NCI-H128 (cell line): ENCODE measurements around the gene RFC1.
"Not testable (repeated sequence)": the region's sequence is repeated elsewhere in the genome, so short reads cannot be mapped to it uniquely, and the experiment has no call there.

Experiments used
- DNase-seq: peaks from one replicate; lab custom pipeline; 2025; ENCODE audit not compliant: unreplicated experiment; lab: John Stamatoyannopoulos, UW

RFC1 gene

DNA sequence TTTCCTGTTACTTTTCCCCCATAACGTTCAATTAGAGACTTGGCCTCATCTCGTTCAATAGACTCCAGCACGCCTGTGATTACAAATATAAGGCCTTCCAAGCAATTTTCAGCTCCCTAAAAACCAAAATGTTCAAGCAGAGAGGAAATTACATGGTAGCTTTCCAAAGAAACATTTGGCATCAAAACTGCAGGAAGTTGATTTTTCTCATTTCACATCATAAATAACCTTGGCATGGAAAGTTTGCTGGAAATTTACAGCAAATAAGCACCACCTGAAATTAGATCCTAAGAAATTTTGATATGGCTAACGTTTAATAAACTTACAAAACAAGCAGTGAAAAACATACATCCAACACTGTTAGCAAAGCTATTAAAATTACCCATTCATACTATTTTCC is 53.3 kb downstream of the RFC1 start:
- no peak for DNase-seq

DNA sequence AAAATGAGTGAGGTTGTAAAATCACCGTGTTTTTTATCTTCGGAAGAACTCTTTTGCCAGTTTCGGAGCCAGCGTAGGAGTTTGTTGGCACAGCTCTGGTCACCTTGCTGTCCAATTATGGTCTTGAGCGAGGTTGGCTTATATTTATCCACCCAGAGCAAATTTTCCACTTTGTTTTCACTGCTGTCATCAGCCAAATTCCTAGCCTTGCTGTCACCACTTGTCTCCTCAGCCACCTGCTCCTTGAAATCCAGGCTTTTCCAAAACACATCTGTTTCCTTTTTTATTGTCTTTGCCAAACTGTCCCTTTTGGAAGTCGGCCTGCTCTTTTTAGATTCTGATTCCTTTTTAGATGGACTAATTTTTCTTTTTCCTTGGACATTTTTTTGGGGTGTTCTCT is 57.6 kb downstream of the RFC1 start:
- no peak for DNase-seq

DNA sequence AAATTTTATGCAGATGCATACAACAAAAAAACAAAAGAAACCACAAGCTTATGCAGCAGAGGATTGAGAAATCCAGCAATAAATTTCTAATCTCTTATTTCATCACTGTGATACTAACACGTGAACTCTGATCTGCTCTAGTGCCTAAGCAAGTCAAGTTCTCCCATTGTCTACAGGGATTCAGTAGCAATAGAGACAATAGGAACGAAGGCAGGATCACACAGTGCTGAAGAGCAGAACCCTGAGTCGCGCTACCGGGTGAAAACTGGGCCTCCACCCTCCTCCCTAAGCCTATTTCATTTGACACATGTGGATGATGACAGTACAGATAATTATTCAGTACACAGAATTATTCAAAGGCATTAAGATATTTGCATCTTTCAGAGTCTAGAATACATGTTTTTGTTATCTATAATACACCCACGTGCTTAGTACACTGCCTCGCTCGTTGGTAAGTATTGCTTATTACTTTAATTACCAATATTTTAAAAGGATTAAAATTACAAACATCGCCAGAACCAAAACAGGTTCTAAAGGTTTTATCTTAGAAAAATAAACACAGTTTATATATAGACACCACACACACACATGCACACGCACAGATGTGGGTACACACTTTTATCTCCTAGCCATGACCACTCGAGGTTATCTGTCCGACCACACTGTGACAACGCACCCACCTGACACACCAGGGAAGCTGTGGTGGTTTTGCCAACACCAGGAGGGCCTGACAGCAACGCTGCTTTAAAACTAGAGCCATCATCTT is 60.1 kb downstream of the RFC1 start:
- no peak for DNase-seq

DNA sequence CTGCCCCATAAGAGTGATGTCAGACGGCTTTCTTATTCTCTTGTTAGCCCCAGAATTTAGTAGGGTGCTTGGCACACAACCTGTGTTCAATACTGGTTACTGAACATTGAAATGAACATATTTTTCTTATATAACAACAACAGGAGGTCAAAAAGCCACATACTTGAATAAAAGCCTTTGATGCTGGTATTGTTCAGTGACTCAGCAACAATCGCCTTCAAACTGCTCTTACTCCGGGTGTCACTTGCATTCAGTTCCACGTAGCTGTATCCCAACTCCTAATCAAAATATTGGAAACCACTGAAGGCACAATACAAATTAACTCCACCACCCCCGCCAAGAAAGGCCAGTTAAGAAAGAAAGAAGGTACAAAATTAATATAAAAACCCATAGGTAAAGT is 61.5 kb downstream of the RFC1 start:
- no peak for DNase-seq

GRCh38 chr4:39303871-39304270 is 62.3 kb downstream of the RFC1 start:
- DNase-seq, result no peak

GRCh38 chr4:39302901-39303300 is 63.3 kb downstream of the RFC1 start:
- DNase-seq, result no peak

GRCh38 chr4:39295784-39296183 is 70.4 kb downstream of the RFC1 start:
- no peak for DNase-seq

DNA sequence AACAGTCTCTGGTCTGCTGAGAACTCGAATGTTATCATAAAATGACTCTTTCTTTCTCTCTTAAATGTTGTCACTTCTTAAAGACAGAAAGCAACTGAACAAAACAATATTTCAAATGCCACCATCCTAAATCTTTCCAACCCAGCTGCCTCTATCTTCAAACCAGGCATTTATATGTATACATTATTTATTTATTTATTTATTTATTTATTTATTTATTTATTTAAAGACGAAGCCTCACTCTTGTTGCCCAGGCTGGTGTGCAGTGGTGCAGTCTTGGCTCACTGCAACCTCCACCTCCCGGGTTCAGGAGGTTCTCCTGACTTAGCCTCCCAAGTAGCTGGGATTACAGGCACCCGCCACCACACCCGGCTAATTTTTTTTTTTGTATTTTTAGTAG is 73.7 kb downstream of the RFC1 start:
- DNase-seq, result not testable (repeated sequence)

- DNase-seq, result no peak
These were observed 74.5 kb downstream of the RFC1 start for GRCh38 chr4:39291686-39292085.

DNA sequence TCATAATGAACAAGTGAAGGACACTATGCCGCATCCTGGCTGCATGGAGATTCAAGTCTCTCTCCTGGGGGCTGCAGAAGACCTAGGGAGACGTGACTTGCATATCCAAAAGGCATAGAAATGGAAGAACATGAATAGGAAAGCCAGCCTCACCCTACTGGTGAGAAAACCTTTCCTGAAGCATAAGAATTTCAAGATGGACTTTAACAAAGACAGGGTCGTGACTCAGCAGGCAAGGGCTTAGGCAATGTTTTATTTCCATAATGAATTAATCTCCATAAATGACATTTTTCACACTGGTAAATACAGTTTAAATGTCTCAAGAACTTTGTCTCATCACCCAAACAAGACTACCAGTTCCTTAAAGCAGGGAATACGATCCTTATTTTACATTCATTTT is 78.9 kb downstream of the RFC1 start:
- DNase-seq, result no peak

DNA sequence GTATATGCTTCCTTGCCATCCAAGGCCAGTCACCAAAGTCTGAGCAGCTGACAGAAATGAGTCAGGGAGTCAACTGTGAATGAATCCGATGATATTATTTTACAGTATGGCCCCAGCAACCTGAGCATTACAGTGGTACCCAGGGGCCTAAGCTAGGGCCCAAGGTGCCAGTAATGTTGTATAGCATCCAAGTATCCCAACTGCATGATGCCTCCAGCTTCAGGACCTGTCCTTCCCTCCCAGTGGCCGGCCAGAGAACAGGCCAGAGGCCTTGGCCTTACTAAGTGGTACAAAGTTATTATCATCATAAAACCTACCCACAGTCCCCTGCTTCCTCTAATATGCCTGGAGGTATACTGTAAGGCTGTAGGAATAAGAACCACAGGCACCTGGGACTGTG is 79.9 kb downstream of the RFC1 start:
- no peak for DNase-seq

DNA sequence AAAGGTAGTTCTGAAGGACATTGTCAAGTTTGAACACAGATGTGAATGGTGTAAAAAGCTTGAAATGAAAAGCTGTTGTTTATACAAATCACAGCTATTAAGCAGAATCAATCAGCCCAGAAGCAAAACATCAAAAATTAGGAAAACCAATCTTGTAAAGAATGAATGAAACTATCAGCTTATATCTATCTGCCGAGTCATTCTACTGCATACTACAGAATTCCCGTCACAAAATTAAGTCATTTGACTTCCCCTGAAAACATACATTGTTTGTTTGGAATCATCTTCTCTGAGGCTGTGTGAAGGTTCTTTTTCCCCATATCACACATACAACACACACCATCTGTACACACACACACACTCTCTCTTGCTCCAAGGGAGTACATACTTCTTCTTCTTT is 80.3 kb downstream of the RFC1 start:
- DNase-seq, result no peak

DNA sequence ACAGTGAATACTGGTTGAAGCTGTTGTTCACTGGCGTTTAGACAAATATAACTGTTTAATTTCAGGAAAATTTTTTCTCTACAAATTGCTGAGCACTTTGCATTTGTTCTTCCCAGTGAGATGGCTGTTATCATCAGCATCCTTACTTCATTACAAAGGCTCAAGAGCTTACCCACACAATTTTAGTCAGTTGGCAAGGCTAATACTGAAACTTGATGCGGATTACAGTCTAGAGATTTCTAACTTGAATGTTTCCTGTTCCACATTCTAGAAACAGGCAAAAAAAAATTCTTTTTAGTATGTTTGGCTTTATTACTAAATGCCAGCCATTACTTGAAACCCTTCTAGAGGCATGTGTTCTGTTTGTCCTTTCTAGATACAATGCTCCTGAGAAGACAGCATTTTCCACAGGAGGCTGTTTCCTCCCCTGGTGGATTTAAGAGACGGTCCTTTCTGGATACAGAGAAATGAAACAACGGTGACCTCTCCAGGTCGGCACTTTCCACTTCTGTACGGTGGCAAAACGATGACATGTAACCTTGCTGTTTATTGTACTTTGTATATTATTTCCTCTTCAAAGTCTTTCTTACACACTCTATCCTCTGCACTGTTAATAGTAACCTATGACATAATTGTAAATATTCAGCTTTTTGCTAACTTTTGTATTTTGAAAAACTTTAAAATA is 80.9 kb downstream of the RFC1 start:
- no peak for DNase-seq

GRCh38 chr4:39280770-39281169 is 85.4 kb downstream of the RFC1 start:
- no peak for DNase-seq

GRCh38 chr4:39279416-39279815 is 86.7 kb downstream of the RFC1 start:
- no peak for DNase-seq

GRCh38 chr4:39278476-39278875 is 87.7 kb downstream of the RFC1 start:
- no peak for DNase-seq

GRCh38 chr4:39277661-39278060 is 88.5 kb downstream of the RFC1 start:
- not testable (repeated sequence) for DNase-seq

DNA sequence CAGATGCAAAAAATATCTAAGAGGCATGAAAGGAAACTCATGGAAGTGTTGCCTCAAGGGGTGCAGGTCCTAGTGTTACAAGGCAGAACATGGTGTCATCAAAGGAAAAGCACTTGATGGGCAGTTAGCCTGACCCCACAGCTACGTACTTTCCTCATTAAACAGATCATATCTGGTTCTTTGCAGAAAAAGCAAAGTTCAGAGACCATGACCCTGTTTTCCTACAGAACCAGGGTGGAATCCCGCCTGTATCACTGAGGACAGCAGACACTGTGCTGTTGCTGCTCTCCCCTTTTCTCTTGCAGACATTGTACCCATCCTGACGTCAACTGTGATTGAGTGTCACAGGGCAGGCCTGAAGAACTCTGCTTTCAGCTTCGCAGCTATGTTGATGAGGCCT is 91.7 kb downstream of the RFC1 start:
- DNase-seq, result no peak

DNA sequence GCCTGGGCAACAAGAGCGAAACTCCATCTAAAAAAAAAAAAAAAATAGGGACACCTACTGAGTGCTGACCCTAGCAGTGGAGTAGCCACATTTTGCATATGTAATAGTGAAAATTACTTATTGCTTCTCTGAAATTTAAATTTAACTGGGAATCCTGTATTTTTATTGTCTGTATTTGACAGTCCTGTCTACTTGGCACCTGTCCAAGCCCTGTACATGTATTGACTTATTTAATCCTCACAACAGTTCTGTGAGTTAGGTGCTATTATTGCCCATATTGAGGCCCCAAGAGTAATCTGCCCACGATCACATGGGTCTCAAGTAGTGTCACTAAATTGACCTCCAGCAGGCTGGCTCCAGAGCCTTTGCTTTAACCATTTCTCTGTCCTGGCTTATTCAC is 102.3 kb downstream of the RFC1 start:
- no peak for DNase-seq

DNA sequence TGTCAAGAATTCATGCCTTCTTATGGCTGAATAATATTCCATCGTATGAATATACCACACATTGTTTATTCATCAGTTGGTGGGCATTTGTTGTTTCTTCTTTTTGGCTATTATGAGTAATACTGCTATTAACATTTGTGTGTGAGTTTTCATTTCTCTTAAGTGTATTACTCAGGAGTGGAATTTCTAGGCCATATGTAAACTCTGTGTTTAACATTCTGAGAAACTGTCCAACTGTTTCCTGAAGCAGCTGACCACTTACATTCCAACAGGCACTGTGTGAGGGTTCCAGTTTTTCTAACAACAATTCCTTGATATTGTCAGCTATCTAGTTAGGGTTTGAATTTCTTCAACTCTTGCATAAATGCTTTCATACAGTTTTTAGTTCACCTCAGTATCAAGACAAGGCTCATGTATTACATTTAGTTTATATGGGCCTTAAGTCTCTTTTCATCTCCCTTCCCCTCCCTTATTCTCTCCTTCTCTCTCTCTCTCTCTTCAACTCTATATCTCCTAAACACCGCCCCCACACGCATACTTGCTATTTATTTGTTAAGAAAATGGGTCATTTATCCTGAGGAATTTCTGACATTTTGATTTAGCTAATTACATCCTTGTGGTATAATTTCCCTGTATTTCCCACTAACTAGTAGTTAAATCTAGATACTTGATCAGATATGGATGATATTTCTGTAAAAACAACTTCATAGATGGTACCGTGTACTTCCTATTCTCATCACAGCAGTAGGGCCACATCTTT is 106.4 kb downstream of the RFC1 start:
- no peak for DNase-seq

GRCh38 chr4:39256436-39256835 is 109.7 kb downstream of the RFC1 start:
- no peak for DNase-seq

GRCh38 chr4:39255871-39256270 is 110.3 kb downstream of the RFC1 start:
- no peak for DNase-seq
